ENCODE results near the gene INPP5F.
"Not testable (repeated sequence)": the region's sequence is repeated elsewhere in the genome, so short reads cannot be mapped to it uniquely, and the experiment has no call there.

- not testable (repeated sequence) for TF ChIP-seq POLR2A, EP300 (IDR thresholded peaks at IDR 0.05)
- TF ChIP-seq, protein P1, sequence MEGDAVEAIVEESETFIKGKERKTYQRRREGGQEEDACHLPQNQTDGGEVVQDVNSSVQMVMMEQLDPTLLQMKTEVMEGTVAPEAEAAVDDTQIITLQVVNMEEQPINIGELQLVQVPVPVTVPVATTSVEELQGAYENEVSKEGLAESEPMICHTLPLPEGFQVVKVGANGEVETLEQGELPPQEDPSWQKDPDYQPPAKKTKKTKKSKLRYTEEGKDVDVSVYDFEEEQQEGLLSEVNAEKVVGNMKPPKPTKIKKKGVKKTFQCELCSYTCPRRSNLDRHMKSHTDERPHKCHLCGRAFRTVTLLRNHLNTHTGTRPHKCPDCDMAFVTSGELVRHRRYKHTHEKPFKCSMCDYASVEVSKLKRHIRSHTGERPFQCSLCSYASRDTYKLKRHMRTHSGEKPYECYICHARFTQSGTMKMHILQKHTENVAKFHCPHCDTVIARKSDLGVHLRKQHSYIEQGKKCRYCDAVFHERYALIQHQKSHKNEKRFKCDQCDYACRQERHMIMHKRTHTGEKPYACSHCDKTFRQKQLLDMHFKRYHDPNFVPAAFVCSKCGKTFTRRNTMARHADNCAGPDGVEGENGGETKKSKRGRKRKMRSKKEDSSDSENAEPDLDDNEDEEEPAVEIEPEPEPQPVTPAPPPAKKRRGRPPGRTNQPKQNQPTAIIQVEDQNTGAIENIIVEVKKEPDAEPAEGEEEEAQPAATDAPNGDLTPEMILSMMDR (IDR thresholded peaks at IDR 0.05), result not testable (repeated sequence)
Observed at GRCh38 chr10:119773041-119773440, 47.2 kb downstream of the INPP5F start.
